VCaP (cell line): ENCODE data around the gene MAGI3.

ENCODE experiments used
- H3K27ac ChIP-seq: fragments of 450-650 bp; 2 replicates; pipeline ENCODE4 v1.5.1; 2017
- CTCF ChIP-seq: fragments of 450-650 bp; conservative IDR thresholded peaks from 2 replicates; pipeline ENCODE4 v1.5.1; 2017; ENCODE audit warnings: mild to moderate bottlenecking, moderate library complexity

MAGI3 gene

GRCh38 chr1:113657126-113657525 lies 266.8 kb downstream of the MAGI3 start:
- no peak for TF ChIP-seq CTCF
- H3K27ac ChIP-seq: no peak overlapping the region

- no peak for TF ChIP-seq CTCF
- no peak overlapping the region for H3K27ac ChIP-seq
Observed at GRCh38 chr1:113657556-113658063, 267.3 kb downstream of the MAGI3 start.

DNA sequence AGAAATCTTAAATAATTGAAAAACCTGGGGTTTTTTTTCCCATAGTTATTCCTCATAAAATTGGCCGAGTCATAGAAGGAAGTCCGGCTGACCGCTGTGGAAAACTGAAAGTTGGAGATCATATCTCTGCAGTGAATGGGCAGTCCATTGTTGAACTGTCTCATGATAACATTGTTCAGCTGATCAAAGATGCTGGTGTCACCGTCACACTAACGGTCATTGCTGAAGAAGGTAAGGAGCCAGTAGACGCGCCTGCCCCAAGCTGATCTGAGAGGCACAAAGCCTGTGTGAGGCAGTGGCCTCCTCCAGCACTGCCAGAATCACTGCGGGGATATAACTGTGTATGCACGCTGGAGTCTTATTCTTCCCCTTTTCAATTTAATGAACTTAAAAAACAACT lies 268.7 kb downstream of the MAGI3 start:
- H3K27ac ChIP-seq: no peak overlapping the region
- no peak for TF ChIP-seq CTCF

- H3K27ac ChIP-seq: no peak overlapping the region
Observed at GRCh38 chr1:113659556-113659955, 269.2 kb downstream of the MAGI3 start.

GRCh38 chr1:113660088-113660487 lies 269.8 kb downstream of the MAGI3 start:
- H3K27ac ChIP-seq: no peak overlapping the region
- no peak for TF ChIP-seq CTCF

More at GRCh38 chr1:113659556-113659955, 269.2 kb downstream of the MAGI3 start:
- no peak for TF ChIP-seq CTCF

GRCh38 chr1:113662101-113662500 lies 271.8 kb downstream of the MAGI3 start:
- H3K27ac ChIP-seq: no peak overlapping the region
- no peak for TF ChIP-seq CTCF

DNA sequence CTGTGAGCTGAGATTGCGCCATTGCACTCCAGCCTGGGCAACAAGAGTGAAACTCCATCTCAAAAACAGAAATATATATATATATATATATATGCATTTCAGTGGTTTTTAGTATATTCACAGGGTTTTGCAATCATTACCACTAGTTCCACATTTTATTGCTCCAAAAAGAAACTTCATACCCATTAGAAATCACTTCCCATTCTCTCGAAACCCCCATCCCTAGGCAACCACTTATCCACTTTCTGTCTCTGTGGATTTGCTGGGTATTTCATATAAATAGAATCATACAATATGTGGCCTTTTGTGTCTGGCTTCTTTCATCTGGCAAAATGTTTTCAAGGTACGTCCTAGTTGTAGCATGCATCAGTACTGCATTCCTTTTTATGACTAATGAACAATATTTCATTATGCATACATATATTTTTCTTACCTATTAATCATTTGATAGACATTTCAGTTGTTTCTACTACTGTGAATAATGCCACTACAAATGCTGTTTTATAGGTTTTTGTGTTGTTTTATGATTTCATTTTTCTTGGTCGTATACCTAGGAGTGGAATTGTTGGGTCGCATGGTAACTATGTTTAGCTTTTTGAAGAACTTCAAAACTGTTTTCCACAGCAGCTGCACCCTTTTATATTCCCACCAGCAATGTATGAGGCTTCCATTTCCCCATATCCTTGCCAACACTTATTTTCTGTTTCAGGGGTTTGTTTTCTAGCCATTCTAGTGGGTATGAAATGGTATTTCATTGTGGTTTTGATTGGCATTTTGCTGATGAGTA lies 273.0 kb downstream of the MAGI3 start:
- H3K27ac ChIP-seq: no peak overlapping the region
- TF ChIP-seq CTCF: no peak
